Measurements from ENCODE around the gene KIAA2012.

Gene KIAA2012

DNA sequence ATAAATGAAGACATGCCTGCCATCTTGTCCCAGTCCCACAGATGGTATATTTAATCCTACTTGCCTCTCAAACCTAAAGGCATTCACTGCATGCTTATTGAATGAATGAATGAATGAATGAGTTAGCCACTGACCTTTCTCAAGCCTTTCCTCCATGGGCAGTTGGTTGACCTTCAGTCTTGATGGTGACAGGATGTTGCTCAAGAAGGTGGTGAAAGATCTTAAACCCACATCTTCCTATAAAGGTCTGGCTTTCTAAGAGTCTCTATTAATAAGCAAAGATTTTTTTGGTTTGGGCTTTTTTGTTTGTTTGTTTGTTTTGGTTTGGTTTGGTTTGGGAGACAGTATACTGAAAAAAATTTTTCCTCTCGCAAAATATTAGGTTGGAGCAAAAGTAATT is 41.7 kb downstream of the KIAA2012 start:
- DNase-seq (ENCODE audit: extremely low read depth, low read depth): no peak

GRCh38 chr2:202115479-202115971 is 42.5 kb downstream of the KIAA2012 start:
- peak; percentile 64 for DNase-seq (ENCODE audit: extremely low read depth, low read depth)
- TF ChIP-seq CTCF (IDR thresholded peaks at IDR 0.05; ENCODE audit: low read depth, low read length): no peak

More for the DNA sequence above, 41.7 kb downstream of the KIAA2012 start:
- TF ChIP-seq CTCF (IDR thresholded peaks at IDR 0.05; ENCODE audit: low read depth, low read length): no peak

- DNase-seq (ENCODE audit: extremely low read depth, low read depth): no peak
- no peak for TF ChIP-seq CTCF (IDR thresholded peaks at IDR 0.05; ENCODE audit: low read depth, low read length)
Measured at GRCh38 chr2:202116691-202117090, 43.6 kb downstream of the KIAA2012 start.

DNA sequence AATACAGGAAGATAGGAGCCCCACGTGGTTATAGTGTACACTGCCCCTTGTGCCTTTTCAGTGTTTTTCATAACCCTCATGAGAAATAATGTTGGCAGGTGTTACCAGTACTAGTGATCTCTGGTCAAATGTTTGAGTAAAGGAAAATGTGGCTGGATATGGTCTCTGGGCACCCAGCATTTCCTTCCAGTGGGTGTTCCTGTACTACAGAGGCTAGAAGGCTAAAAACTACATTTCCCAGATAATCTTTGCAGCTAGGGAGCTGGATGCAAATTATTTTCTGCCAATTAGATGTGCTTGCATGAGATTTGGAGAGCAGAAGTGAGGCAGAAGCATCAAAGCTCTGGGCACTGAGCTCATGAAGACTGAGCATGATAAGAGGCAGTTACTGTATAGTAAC is 45.1 kb downstream of the KIAA2012 start:
- no peak for TF ChIP-seq CTCF (IDR thresholded peaks at IDR 0.05; ENCODE audit: low read depth, low read length)
- DNase-seq (ENCODE audit: extremely low read depth, low read depth): no peak

- no peak for TF ChIP-seq CTCF (IDR thresholded peaks at IDR 0.05; ENCODE audit: low read depth, low read length)
- DNase-seq (ENCODE audit: extremely low read depth, low read depth): no peak
Measured at GRCh38 chr2:202120828-202121227, 47.8 kb downstream of the KIAA2012 start.

DNA sequence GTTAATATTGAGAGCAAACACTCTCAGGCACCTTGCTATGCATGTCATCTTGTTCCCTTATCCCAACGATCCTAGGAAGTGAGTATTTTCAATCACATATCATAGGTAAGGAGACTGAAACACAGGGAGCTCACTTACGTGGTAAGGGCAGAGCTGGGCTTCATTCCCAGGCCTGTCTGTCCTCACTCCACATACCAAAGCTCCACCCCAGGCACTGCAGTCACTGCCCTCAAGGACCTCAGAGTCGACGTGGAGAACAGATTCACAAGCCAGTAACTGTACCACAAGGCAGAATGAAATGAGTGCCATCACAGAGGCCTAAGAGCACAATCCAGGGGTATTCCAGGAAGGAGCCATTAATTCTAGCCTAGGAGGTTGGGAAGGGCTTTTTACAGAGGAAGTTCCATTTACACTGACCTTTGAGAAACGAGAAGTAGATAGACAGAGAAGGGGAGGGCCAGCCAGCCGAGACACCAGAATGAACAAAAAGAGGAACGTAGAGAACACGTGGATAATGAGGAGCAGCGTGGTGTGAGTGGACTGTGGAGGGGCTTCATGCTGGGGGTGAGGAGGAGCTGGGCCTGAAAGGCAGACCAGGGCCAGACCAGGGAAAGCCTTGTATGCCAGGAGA is 48.6 kb downstream of the KIAA2012 start:
- DNase-seq (ENCODE audit: extremely low read depth, low read depth): no peak
- no peak for TF ChIP-seq CTCF (IDR thresholded peaks at IDR 0.05; ENCODE audit: low read depth, low read length)

- no peak for TF ChIP-seq CTCF (IDR thresholded peaks at IDR 0.05; ENCODE audit: low read depth, low read length)
- no peak for DNase-seq (ENCODE audit: extremely low read depth, low read depth)
Measured at GRCh38 chr2:202122163-202122540, 49.1 kb downstream of the KIAA2012 start.
